NT2/D1 (cell line): ENCODE data around the gene MRTO4.

ENCODE experiments used
- YY1 ChIP-seq: IDR thresholded peaks from 2 replicates; pipeline ENCODE4 v1.6.1; 2011; ENCODE audit not compliant: insufficient read length, insufficient read depth
- ZNF274 ChIP-seq: IDR thresholded peaks from 2 replicates; pipeline ENCODE4 v1.6.1; 2011; ENCODE audit warnings: mild to moderate bottlenecking, low read depth, low read length

GRCh38 chr1:19222979-19223824 lies 28.4 kb upstream of the MRTO4 start:
- TF ChIP-seq ZNF274, result no peak
- TF ChIP-seq YY1, result no peak
